HG03135 (cell line): ENCODE data around the gene SPATA6.

Source experiments
- ATAC-seq: cut with Tn5 transposase; IDR thresholded peaks from one replicate; pipeline ENCODE4 v1.9.1; 2021; ENCODE audit warnings: mild to moderate bottlenecking, moderate library complexity; ENCODE audit not compliant: unreplicated experiment

The SPATA6 gene

GRCh38 chr1:48258106-48258505 is 213.9 kb downstream of the SPATA6 start:
- ATAC-seq = no peak

- ATAC-seq = no peak
Measured at GRCh38 chr1:48254254-48254653, 217.8 kb downstream of the SPATA6 start.

GRCh38 chr1:48251821-48252220 is 220.2 kb downstream of the SPATA6 start:
- ATAC-seq = no peak

- ATAC-seq = no peak
Measured at GRCh38 chr1:48251323-48251722, 220.7 kb downstream of the SPATA6 start.

- ATAC-seq = no peak
Measured at GRCh38 chr1:48250572-48250971, 221.4 kb downstream of the SPATA6 start.

GRCh38 chr1:48249868-48250267 is 222.1 kb downstream of the SPATA6 start:
- ATAC-seq = no peak

- no peak for ATAC-seq
Measured at GRCh38 chr1:48248356-48248755, 223.6 kb downstream of the SPATA6 start.

GRCh38 chr1:48246727-48247126 is 225.3 kb downstream of the SPATA6 start:
- ATAC-seq = no peak
